ENCODE results near the gene UBL3. TPM values are rescaled to one million over a fixed set of nuclear protein-coding genes. Genes with fewer than 3 reads are reported as not detected.

The UBL3 gene
- total and polyA plus RNA-seq, 10 of the 15 experiments (the other 5 are each of a cell fraction or from before 2014, with no cell fraction given): 5.5 to 13.7 (median 10.6) TPM

GRCh38 chr13:29858667-29859066 is 8.2 kb upstream of the UBL3 start:
- no peak for FAIRE-seq
- no peak for DNase-seq (ENCODE audit: low read depth, low spot score)
- H3K27ac ChIP-seq (ENCODE audit: control insufficient read depth, insufficient read depth): no peak overlapping the region
- H3K4me2 ChIP-seq (ENCODE audit: control insufficient read depth, insufficient read depth): no peak overlapping the region
- H3K27me3 ChIP-seq (replicated peaks in 1 of 2; ENCODE audit: control insufficient read depth in 2 of 2, insufficient read depth in 2 of 2, low read length in 1 of 2): no peaks in the 10 kb centered on the region; a peak in 1 of 4 replicates
- H4K20me1 ChIP-seq (ENCODE audit: control insufficient read depth, insufficient read depth): no peaks in the 10 kb centered on the region
- no peaks in the 10 kb centered on the region for H3K9me3 ChIP-seq (replicated peaks; ENCODE audit: control insufficient read depth, insufficient read depth, low read length)
- H3K4me1 ChIP-seq (ENCODE audit: control insufficient read depth, insufficient read depth, low read length): no peaks in the 10 kb centered on the region
- ATAC-seq: no peak
- no peak overlapping the region for H3K4me3 ChIP-seq
- intact Hi-C loops (cut with micrococcal nuclease; ENCODE audit: unreplicated experiment): no loop called here
- ChIA-PET SMC1A (ENCODE audit: uncharacterized antibody, unreplicated experiment) (interaction anchor here (0.6 kb wide), 1 partner anchor 91 kb away, joined by 3 read pairs; no protein-coding TSS in a partner anchor), RAD21 (ENCODE audit: unreplicated experiment) (no interaction called here), POLR2A (interaction anchor here (0.7 kb wide), 1 partner anchor 251 kb away, joined by 3 read pairs; no protein-coding TSS in a partner anchor), CTCF (no interaction called here)
- in situ Hi-C loops (cut with MboI): no loop called here
- no peaks in the 10 kb centered on the region for H3K36me3 ChIP-seq (ENCODE audit: control insufficient read depth in 2 of 2, insufficient read depth in 2 of 2, low read length in 1 of 2)
- H3K9ac ChIP-seq (ENCODE audit: control insufficient read depth, insufficient read depth, low read length): no peak overlapping the region
- H3K79me2 ChIP-seq (ENCODE audit: control insufficient read depth, insufficient read depth, low read length): no peaks in the 10 kb centered on the region
- 21% methylated on average over 4 of the region's 4 CpGs for WGBS (ENCODE audit: insufficient coverage, insufficient replicate concordance, low lambda C conversion rate, missing lambda C conversion rate)
- H2AFZ ChIP-seq (ENCODE audit: control insufficient read depth, low read depth, low read length): no peak overlapping the region
- no TSS peak for BruUV-seq (replicated peaks)
- no peak for TF ChIP-seq ASH2L (IDR thresholded peaks at IDR 0.05; ENCODE audit: borderline replicate concordance, low read depth)
- TF ChIP-seq PRDM15 (CRISPR knock-in tag; IDR thresholded peaks at IDR 0.05): no peak
- TF ChIP-seq SMARCA5 (IDR thresholded peaks at IDR 0.05): no peak
- TF ChIP-seq, protein P1, sequence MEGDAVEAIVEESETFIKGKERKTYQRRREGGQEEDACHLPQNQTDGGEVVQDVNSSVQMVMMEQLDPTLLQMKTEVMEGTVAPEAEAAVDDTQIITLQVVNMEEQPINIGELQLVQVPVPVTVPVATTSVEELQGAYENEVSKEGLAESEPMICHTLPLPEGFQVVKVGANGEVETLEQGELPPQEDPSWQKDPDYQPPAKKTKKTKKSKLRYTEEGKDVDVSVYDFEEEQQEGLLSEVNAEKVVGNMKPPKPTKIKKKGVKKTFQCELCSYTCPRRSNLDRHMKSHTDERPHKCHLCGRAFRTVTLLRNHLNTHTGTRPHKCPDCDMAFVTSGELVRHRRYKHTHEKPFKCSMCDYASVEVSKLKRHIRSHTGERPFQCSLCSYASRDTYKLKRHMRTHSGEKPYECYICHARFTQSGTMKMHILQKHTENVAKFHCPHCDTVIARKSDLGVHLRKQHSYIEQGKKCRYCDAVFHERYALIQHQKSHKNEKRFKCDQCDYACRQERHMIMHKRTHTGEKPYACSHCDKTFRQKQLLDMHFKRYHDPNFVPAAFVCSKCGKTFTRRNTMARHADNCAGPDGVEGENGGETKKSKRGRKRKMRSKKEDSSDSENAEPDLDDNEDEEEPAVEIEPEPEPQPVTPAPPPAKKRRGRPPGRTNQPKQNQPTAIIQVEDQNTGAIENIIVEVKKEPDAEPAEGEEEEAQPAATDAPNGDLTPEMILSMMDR (IDR thresholded peaks at IDR 0.05 in 2 of 3, conservative IDR thresholded peaks at IDR 0.05 in 1 of 3; ENCODE audit: control insufficient read depth in 2 of 3, extremely low read depth in 1 of 3, insufficient read depth in 1 of 3, low read depth in 3 of 3, low read length in 3 of 3): no peak
- TF ChIP-seq PBX3 (IDR thresholded peaks at IDR 0.05; ENCODE audit: insufficient replicate concordance, low read depth, low read length): no peak
- TF ChIP-seq ZNF24 (IDR thresholded peaks at IDR 0.05): no peak
- no peak for TF ChIP-seq CREB1 (IDR thresholded peaks at IDR 0.05; ENCODE audit: low read depth)
- TF ChIP-seq E2F8 (IDR thresholded peaks at IDR 0.05; ENCODE audit: low read depth, partially characterized antibody): no peak
- no peak for TF ChIP-seq SMC3 (IDR thresholded peaks at IDR 0.05; ENCODE audit: borderline replicate concordance, low read length)
- TF ChIP-seq, protein P2, sequence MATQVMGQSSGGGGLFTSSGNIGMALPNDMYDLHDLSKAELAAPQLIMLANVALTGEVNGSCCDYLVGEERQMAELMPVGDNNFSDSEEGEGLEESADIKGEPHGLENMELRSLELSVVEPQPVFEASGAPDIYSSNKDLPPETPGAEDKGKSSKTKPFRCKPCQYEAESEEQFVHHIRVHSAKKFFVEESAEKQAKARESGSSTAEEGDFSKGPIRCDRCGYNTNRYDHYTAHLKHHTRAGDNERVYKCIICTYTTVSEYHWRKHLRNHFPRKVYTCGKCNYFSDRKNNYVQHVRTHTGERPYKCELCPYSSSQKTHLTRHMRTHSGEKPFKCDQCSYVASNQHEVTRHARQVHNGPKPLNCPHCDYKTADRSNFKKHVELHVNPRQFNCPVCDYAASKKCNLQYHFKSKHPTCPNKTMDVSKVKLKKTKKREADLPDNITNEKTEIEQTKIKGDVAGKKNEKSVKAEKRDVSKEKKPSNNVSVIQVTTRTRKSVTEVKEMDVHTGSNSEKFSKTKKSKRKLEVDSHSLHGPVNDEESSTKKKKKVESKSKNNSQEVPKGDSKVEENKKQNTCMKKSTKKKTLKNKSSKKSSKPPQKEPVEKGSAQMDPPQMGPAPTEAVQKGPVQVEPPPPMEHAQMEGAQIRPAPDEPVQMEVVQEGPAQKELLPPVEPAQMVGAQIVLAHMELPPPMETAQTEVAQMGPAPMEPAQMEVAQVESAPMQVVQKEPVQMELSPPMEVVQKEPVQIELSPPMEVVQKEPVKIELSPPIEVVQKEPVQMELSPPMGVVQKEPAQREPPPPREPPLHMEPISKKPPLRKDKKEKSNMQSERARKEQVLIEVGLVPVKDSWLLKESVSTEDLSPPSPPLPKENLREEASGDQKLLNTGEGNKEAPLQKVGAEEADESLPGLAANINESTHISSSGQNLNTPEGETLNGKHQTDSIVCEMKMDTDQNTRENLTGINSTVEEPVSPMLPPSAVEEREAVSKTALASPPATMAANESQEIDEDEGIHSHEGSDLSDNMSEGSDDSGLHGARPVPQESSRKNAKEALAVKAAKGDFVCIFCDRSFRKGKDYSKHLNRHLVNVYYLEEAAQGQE (IDR thresholded peaks at IDR 0.05; ENCODE audit: low read depth, low read length): no peak
